HG03064 (cell line): Measurements from ENCODE around the gene TBC1D22A.
"Not testable (repeated sequence)": the region's sequence is repeated elsewhere in the genome, so short reads cannot be mapped to it uniquely, and the experiment has no call there.

Experiments
- ATAC-seq: cut with Tn5 transposase; IDR thresholded peaks from one replicate; pipeline ENCODE4 v1.9.1; 2021; ENCODE audit warnings: low read depth; ENCODE audit not compliant: unreplicated experiment

Gene TBC1D22A

GRCh38 chr22:46762238-46763050, at the start of gene TBC1D22A:
TBC1D22A (plus strand) TSS chr22:46762650; CDS start chr22:46762787, 137 bp downstream.
- ATAC-seq, result peak; percentile 66

GRCh38 chr22:46714550-46714949, 47.9 kb upstream of the TBC1D22A start:
- no peak for ATAC-seq

- no peak for ATAC-seq
These were observed 42.5 kb upstream of the TBC1D22A start for GRCh38 chr22:46719921-46720320.

- no peak for ATAC-seq
These were observed 40.9 kb upstream of the TBC1D22A start for GRCh38 chr22:46721501-46722085.

- ATAC-seq, result no peak
These were observed 38.6 kb upstream of the TBC1D22A start for GRCh38 chr22:46723882-46724281.

- no peak for ATAC-seq
These were observed 37.4 kb upstream of the TBC1D22A start for GRCh38 chr22:46725096-46725495.

GRCh38 chr22:46726066-46726985, 36.1 kb upstream of the TBC1D22A start:
- no peak for ATAC-seq

GRCh38 chr22:46726986-46727317, 35.5 kb upstream of the TBC1D22A start:
- no peak for ATAC-seq

GRCh38 chr22:46727813-46728364, 34.6 kb upstream of the TBC1D22A start:
- ATAC-seq, result no peak

- ATAC-seq, result no peak
These were observed 34.0 kb upstream of the TBC1D22A start for GRCh38 chr22:46728470-46728869.

GRCh38 chr22:46730568-46731245, 31.7 kb upstream of the TBC1D22A start:
- ATAC-seq, result no peak

- no peak for ATAC-seq
These were observed 31.0 kb upstream of the TBC1D22A start for GRCh38 chr22:46731246-46732040.

- ATAC-seq, result no peak
These were observed 30.4 kb upstream of the TBC1D22A start for GRCh38 chr22:46732041-46732379.

- no peak for ATAC-seq
These were observed 29.9 kb upstream of the TBC1D22A start for GRCh38 chr22:46732513-46732912.

GRCh38 chr22:46734213-46734722, 28.2 kb upstream of the TBC1D22A start:
- not testable (repeated sequence) for ATAC-seq

- no peak for ATAC-seq
These were observed 27.5 kb upstream of the TBC1D22A start for GRCh38 chr22:46734830-46735453.

GRCh38 chr22:46735747-46736608, 26.5 kb upstream of the TBC1D22A start:
- ATAC-seq, result no peak

- ATAC-seq, result no peak
These were observed 25.7 kb upstream of the TBC1D22A start for GRCh38 chr22:46736705-46737104.
